Measurements from ENCODE around the gene AIP. TPM values are rescaled to one million over a fixed set of nuclear protein-coding genes. Genes with fewer than 3 reads are reported as not detected.
A peak's percentile ranks its signal among the peaks of the same experiment; 100 is the strongest.

AIP gene
- total RNA-seq, 1 experiment from 2014 or later, result 110 TPM

GRCh38 chr11:67523556-67524479, 41.0 kb downstream of the AIP start:
- Histone ChIP-seq H3K36me3 (ENCODE audit: control insufficient read depth, insufficient read depth, low read length) (no peaks in the 10 kb centered on the region), H3K27me3 (replicated peaks; ENCODE audit: control insufficient read depth, insufficient read depth, low read length) (no peaks in the 10 kb centered on the region), H3K4me3 (ENCODE audit: low read depth, low read length) (no peak overlapping the region), H3K9me3 (peaks cover 5% of the 10 kb centered on the region; the same call in 1 of the 2 replicates), H3K4me1 (no peaks in the 10 kb centered on the region)
- POLR2A ChIA-PET, result no interaction called here
- H3K36me3 Mint-ChIP-seq (ENCODE audit: insufficient read depth, unreplicated experiment), result no peaks in the 10 kb centered on the region
- no peak overlapping the region for H3K4me3 Mint-ChIP-seq (ENCODE audit: unreplicated experiment)
- peaks cover 17% of the 10 kb centered on the region for H3K9me3 Mint-ChIP-seq (ENCODE audit: unreplicated experiment)
- no peak overlapping the region for H3K27ac Mint-ChIP-seq (ENCODE audit: unreplicated experiment)
- TF ChIP-seq CTCF (IDR thresholded peaks at IDR 0.05; ENCODE audit: insufficient read depth in 1 of 2, low read depth in 1 of 2, low read length in 1 of 2, severe bottlenecking in 1 of 2, unreplicated experiment in 1 of 2), result peak in 1 of 2 experiments; percentile 15
- H3K4me1 Mint-ChIP-seq (ENCODE audit: low read depth, unreplicated experiment), result no peaks in the 10 kb centered on the region
- CTCF ChIA-PET, result no interaction called here
- peak in 1 of 2 experiments; percentile 41 for DNase-seq
- intact Hi-C loops (cut with micrococcal nuclease; ENCODE audit: unreplicated experiment), result no loop called here
- no peaks in the 10 kb centered on the region for H3K27me3 Mint-ChIP-seq (ENCODE audit: insufficient read depth, unreplicated experiment)
- BruUV-seq (replicated peaks), result no TSS peak

- Histone ChIP-seq H3K9me3 (peaks cover 8% of the 10 kb centered on the region; the same call in 1 of the 2 replicates), H3K4me1 (no peaks in the 10 kb centered on the region), H3K27me3 (replicated peaks; ENCODE audit: control insufficient read depth, insufficient read depth, low read length) (no peaks in the 10 kb centered on the region), H3K4me3 (ENCODE audit: low read depth, low read length) (no peak overlapping the region), H3K36me3 (ENCODE audit: control insufficient read depth, insufficient read depth, low read length) (no peaks in the 10 kb centered on the region)
- H3K36me3 Mint-ChIP-seq (ENCODE audit: insufficient read depth, unreplicated experiment), result no peaks in the 10 kb centered on the region
- no peak overlapping the region for H3K27ac Mint-ChIP-seq (ENCODE audit: unreplicated experiment)
- ChIA-PET POLR2A (interaction anchor here (0.6 kb wide), 1 partner anchor 12 kb away, joined by 3 read pairs; no protein-coding TSS in a partner anchor), CTCF (no interaction called here)
- no peaks in the 10 kb centered on the region for H3K4me1 Mint-ChIP-seq (ENCODE audit: low read depth, unreplicated experiment)
- TF ChIP-seq CTCF (IDR thresholded peaks at IDR 0.05; ENCODE audit: insufficient read depth in 1 of 2, low read depth in 1 of 2, low read length in 1 of 2, severe bottlenecking in 1 of 2, unreplicated experiment in 1 of 2), result no peak
- BruUV-seq (replicated peaks), result no TSS peak
- no peak overlapping the region for H3K4me3 Mint-ChIP-seq (ENCODE audit: unreplicated experiment)
- H3K27me3 Mint-ChIP-seq (ENCODE audit: insufficient read depth, unreplicated experiment), result no peaks in the 10 kb centered on the region
- no peak for DNase-seq
- H3K9me3 Mint-ChIP-seq (ENCODE audit: unreplicated experiment), result peaks cover 23% of the 10 kb centered on the region
- intact Hi-C loops (cut with micrococcal nuclease; ENCODE audit: unreplicated experiment), result no loop called here
Observed at GRCh38 chr11:67524480-67524808, 41.6 kb downstream of the AIP start.

- BruUV-seq (replicated peaks), result no TSS peak
- POLR2A ChIA-PET, result no interaction called here
- TF ChIP-seq CTCF (IDR thresholded peaks at IDR 0.05; ENCODE audit: insufficient read depth in 1 of 2, low read depth in 1 of 2, low read length in 1 of 2, severe bottlenecking in 1 of 2, unreplicated experiment in 1 of 2), result no peak
- Histone ChIP-seq H3K4me1 (no peaks in the 10 kb centered on the region), H3K27me3 (replicated peaks; ENCODE audit: control insufficient read depth, insufficient read depth, low read length) (no peaks in the 10 kb centered on the region), H3K9me3 (peaks cover 8% of the 10 kb centered on the region; the same call in 1 of the 2 replicates), H3K36me3 (ENCODE audit: control insufficient read depth, insufficient read depth, low read length) (no peaks in the 10 kb centered on the region), H3K4me3 (ENCODE audit: low read depth, low read length) (no peak overlapping the region)
- peaks cover 24% of the 10 kb centered on the region for H3K9me3 Mint-ChIP-seq (ENCODE audit: unreplicated experiment)
- H3K36me3 Mint-ChIP-seq (ENCODE audit: insufficient read depth, unreplicated experiment), result no peaks in the 10 kb centered on the region
- no peaks in the 10 kb centered on the region for H3K27me3 Mint-ChIP-seq (ENCODE audit: insufficient read depth, unreplicated experiment)
- H3K4me1 Mint-ChIP-seq (ENCODE audit: low read depth, unreplicated experiment), result no peaks in the 10 kb centered on the region
- no peak overlapping the region for H3K4me3 Mint-ChIP-seq (ENCODE audit: unreplicated experiment)
- intact Hi-C loops (cut with micrococcal nuclease; ENCODE audit: unreplicated experiment), result no loop called here
- no peak overlapping the region for H3K27ac Mint-ChIP-seq (ENCODE audit: unreplicated experiment)
- no peak for DNase-seq
- CTCF ChIA-PET, result no interaction called here
Observed at GRCh38 chr11:67525275-67525976, 42.6 kb downstream of the AIP start.
